Activated CD4-positive, alpha-beta T cell treated with anti-CD3 and anti-CD28 coated beads, Interleukin-2, Interleukin-6, amounts not matched to agents 100 ng/mL and 50 ng/mL, durations not matched to agents 16 hours and 8 hours (primary cell): ENCODE data around the gene KBTBD6.
A peak's percentile ranks its signal among the peaks of the same experiment; 100 is the strongest.
"Not testable (repeated sequence)": the region's sequence is repeated elsewhere in the genome, so short reads cannot be mapped to it uniquely, and the experiment has no call there.

ENCODE experiments used
- DNase-seq: peaks from one replicate; pipeline ENCODE4 v3.0.0-alpha.2; 2020

KBTBD6 gene

GRCh38 chr13:41132512-41133152 lies at the start of gene KBTBD6:
KBTBD6 (minus strand) TSS chr13:41132802; CDS start chr13:41132511, 291 bp downstream.
- peak; percentile 98 for DNase-seq

- no peak for DNase-seq
Measured at GRCh38 chr13:41182231-41182630, 49.6 kb upstream of the KBTBD6 start.

- DNase-seq: peak; percentile 33
Measured at GRCh38 chr13:41179593-41180250, 47.1 kb upstream of the KBTBD6 start.

GRCh38 chr13:41178040-41178439 lies 45.4 kb upstream of the KBTBD6 start:
- DNase-seq: peak; percentile 65

- DNase-seq: no peak
Measured at GRCh38 chr13:41177616-41178015, 45.0 kb upstream of the KBTBD6 start.

- DNase-seq: not testable (repeated sequence)
Measured at GRCh38 chr13:41175576-41175975, 43.0 kb upstream of the KBTBD6 start.

GRCh38 chr13:41162151-41162550 lies 29.5 kb upstream of the KBTBD6 start:
- DNase-seq: no peak

GRCh38 chr13:41159174-41159573 lies 26.6 kb upstream of the KBTBD6 start:
- no peak for DNase-seq

GRCh38 chr13:41157048-41157717 lies 24.6 kb upstream of the KBTBD6 start:
- DNase-seq: no peak

- DNase-seq: no peak
Measured at GRCh38 chr13:41156620-41157019, 24.0 kb upstream of the KBTBD6 start.

- DNase-seq: no peak
Measured at GRCh38 chr13:41154042-41154441, 21.4 kb upstream of the KBTBD6 start.

- no peak for DNase-seq
Measured at GRCh38 chr13:41152005-41152404, 19.4 kb upstream of the KBTBD6 start.

- no peak for DNase-seq
Measured at GRCh38 chr13:41150058-41150457, 17.5 kb upstream of the KBTBD6 start.

GRCh38 chr13:41148419-41149283 lies 16.0 kb upstream of the KBTBD6 start:
- no peak for DNase-seq

GRCh38 chr13:41145136-41145908 lies 12.7 kb upstream of the KBTBD6 start:
- no peak for DNase-seq

GRCh38 chr13:41144576-41144975 lies 12.0 kb upstream of the KBTBD6 start:
- no peak for DNase-seq

GRCh38 chr13:41139296-41139966 lies 6.8 kb upstream of the KBTBD6 start:
- no peak for DNase-seq

GRCh38 chr13:41137951-41138350 lies 5.3 kb upstream of the KBTBD6 start:
- no peak for DNase-seq

- DNase-seq: no peak
Measured at GRCh38 chr13:41137241-41137640, 4.6 kb upstream of the KBTBD6 start.

GRCh38 chr13:41136396-41137031 lies 3.9 kb upstream of the KBTBD6 start:
- DNase-seq: no peak

- no peak for DNase-seq
Measured at GRCh38 chr13:41133951-41134350, 1.3 kb upstream of the KBTBD6 start.
